Lower leg skin (tissue), 3 donors: ENCODE data around the gene GIMAP6.

Experiments
- CTCF ChIP-seq, 3 donors: fragments of 450-650 bp; IDR thresholded peaks; one replicate each; pipeline ENCODE4 v1.5.1; 2016; ENCODE audit warnings: antibody characterized with exemption in 3 of 3, mild to moderate bottlenecking in 3 of 3, moderate library complexity in 2 of 3
- POLR2A ChIP-seq, 2 donors: fragments of 450-650 bp; IDR thresholded peaks; one replicate each; pipeline ENCODE4 v1.6.1; 2016 to 2017; ENCODE audit warnings: antibody characterized with exemption in 2 of 2, mild to moderate bottlenecking in 1 of 2, moderate library complexity in 1 of 2

DNA sequence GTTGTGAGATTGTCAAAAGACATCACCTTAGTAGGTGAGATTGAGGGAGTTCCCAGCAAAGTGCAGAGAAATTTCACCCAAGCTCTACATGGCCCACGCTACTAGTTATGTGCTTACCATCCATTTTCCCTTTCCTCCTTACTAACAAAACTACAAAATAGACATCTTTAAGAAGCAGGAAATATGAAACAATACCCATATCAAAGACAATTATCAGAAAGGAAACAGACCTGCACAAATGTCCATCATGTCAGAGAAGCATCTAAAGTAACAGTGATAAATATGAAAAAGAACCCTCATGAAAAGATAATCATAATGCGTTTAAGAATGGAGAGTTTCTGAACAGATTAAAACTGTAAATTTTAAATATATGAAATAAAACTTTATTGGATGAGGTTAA, 36.8 kb downstream of the GIMAP6 start:
- no peak for TF ChIP-seq CTCF (IDR thresholded peaks at IDR 0.05)
- TF ChIP-seq POLR2A (IDR thresholded peaks at IDR 0.05) = no peak
